Type B pancreatic cell (in vitro differentiated cells): ENCODE results near the gene GDPD5. TPM values are rescaled to one million over a fixed set of nuclear protein-coding genes. Genes with fewer than 3 reads are reported as not detected.

Source experiments
- DNase-seq: peaks from one replicate; pipeline ENCODE4 v3.0.0; 2021; ENCODE audit warnings: mixed read lengths; ENCODE audit not compliant: unreplicated experiment; ENCODE audit errors: extremely low spot score
- H3K27ac Mint-ChIP-seq: 2 replicates; pipeline ENCODE4 v1.8.0; 2021; ENCODE audit warnings: mild to moderate bottlenecking, mixed read lengths
- H3K27me3 Mint-ChIP-seq: 2 replicates; pipeline ENCODE4 v1.8.0; 2021; ENCODE audit warnings: mixed read lengths
- H3K36me3 Mint-ChIP-seq: 2 replicates; pipeline ENCODE4 v1.8.0; 2021; ENCODE audit warnings: mixed read lengths
- H3K4me1 Mint-ChIP-seq: one replicate; pipeline ENCODE4 v1.8.0; 2021; ENCODE audit warnings: mixed read lengths; ENCODE audit not compliant: unreplicated experiment
- H3K4me3 Mint-ChIP-seq: 2 replicates; pipeline ENCODE4 v1.8.0; 2021; ENCODE audit warnings: mild to moderate bottlenecking, mixed read lengths
- H3K9me3 Mint-ChIP-seq: 2 replicates; pipeline ENCODE4 v1.8.0; 2021; ENCODE audit warnings: mixed read lengths
- total RNA-seq: library from RNA; stranded (reverse); gene quantifications from 2 replicates; pipeline ENCODE4 v1.2.1, GENCODE V29; 2021; ENCODE audit warnings: low replicate concordance
- TF ChIP-seq, protein P1 (sequence below): fragments of 200-600 bp; sonication (generic); conservative IDR thresholded peaks from 2 replicates; pipeline ENCODE4 v1.5.0; 2021; ENCODE audit warnings: antibody characterized with exemption, mild to moderate bottlenecking

The GDPD5 gene
- total RNA-seq, 1 donor from 2014 or later = 11.3 TPM

DNA sequence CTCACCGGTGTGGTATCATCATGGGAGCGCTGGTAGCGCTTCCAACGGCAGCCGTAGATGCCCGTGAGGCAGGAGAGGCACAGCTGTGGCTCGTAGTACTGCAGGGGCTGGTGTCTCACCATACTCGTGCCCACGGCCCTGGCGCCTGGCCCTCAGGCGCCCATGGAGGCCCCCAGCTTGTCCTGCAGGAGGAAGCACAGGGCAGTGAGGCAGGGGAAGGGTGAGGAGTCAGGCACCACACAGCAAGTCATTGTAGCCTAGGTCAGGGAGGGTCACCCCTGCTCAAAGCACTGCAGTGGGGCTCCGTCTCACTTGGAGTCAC is 48.2 kb downstream of the GDPD5 start:
- H3K9me3 Mint-ChIP-seq = no peaks in the 10 kb centered on the region
- H3K36me3 Mint-ChIP-seq = no peaks in the 10 kb centered on the region
- DNase-seq = peak; percentile 64
- peaks cover 39% of the 10 kb centered on the region for H3K4me1 Mint-ChIP-seq
- H3K27me3 Mint-ChIP-seq = no peaks in the 10 kb centered on the region
- H3K4me3 Mint-ChIP-seq = no peak overlapping the region
- no peak overlapping the region for H3K27ac Mint-ChIP-seq
- TF ChIP-seq, protein P1, sequence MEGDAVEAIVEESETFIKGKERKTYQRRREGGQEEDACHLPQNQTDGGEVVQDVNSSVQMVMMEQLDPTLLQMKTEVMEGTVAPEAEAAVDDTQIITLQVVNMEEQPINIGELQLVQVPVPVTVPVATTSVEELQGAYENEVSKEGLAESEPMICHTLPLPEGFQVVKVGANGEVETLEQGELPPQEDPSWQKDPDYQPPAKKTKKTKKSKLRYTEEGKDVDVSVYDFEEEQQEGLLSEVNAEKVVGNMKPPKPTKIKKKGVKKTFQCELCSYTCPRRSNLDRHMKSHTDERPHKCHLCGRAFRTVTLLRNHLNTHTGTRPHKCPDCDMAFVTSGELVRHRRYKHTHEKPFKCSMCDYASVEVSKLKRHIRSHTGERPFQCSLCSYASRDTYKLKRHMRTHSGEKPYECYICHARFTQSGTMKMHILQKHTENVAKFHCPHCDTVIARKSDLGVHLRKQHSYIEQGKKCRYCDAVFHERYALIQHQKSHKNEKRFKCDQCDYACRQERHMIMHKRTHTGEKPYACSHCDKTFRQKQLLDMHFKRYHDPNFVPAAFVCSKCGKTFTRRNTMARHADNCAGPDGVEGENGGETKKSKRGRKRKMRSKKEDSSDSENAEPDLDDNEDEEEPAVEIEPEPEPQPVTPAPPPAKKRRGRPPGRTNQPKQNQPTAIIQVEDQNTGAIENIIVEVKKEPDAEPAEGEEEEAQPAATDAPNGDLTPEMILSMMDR = no peak

DNA sequence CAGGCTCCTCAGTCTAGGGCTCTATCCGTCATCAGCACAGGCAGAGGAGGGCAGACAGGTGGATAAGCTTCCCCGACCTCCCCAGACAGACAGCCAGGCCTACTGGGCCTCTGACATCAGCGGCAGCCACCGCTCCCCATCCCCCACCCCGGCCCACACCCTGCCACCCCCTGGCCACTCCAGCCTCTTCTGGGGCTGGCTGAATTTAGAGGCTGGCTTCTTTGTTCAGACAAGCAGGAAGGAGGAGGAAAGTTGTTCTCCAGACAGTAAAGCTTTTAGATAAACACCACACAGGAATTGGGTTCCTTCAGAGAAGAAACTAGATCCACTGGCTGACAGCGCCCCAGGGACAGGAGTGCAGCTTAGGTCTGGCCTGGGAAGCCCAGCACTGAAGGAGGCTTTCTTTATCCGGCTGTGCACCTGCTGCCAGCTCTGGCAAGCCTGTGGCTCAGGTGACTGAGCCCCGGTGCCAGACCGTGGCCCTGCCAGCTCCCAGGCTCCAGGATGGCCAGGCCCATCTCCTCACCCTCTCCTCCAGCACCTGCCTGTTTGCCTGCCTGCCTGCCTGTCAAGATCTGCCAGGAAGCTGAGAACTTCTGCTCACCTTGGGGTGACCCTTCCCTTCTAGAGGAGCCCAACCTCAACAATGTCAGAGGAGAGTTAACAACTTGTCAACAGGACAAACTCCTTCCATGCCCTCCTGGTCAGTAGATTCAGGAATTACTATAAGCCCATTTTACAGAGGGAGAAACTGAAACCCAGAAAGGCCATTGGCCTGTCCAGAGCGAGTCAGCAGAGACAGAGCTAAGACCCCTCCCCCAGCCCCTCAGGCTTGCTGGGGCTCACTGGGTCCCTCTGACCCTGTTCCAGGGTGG is 48.8 kb downstream of the GDPD5 start:
- Mint-ChIP-seq H3K27ac (no peak overlapping the region), H3K27me3 (no peaks in the 10 kb centered on the region), H3K4me3 (no peak overlapping the region), H3K9me3 (no peaks in the 10 kb centered on the region), H3K4me1 (peaks cover 42% of the 10 kb centered on the region), H3K36me3 (no peaks in the 10 kb centered on the region)
- TF ChIP-seq, protein P1 = no peak
- no peak for DNase-seq

DNA sequence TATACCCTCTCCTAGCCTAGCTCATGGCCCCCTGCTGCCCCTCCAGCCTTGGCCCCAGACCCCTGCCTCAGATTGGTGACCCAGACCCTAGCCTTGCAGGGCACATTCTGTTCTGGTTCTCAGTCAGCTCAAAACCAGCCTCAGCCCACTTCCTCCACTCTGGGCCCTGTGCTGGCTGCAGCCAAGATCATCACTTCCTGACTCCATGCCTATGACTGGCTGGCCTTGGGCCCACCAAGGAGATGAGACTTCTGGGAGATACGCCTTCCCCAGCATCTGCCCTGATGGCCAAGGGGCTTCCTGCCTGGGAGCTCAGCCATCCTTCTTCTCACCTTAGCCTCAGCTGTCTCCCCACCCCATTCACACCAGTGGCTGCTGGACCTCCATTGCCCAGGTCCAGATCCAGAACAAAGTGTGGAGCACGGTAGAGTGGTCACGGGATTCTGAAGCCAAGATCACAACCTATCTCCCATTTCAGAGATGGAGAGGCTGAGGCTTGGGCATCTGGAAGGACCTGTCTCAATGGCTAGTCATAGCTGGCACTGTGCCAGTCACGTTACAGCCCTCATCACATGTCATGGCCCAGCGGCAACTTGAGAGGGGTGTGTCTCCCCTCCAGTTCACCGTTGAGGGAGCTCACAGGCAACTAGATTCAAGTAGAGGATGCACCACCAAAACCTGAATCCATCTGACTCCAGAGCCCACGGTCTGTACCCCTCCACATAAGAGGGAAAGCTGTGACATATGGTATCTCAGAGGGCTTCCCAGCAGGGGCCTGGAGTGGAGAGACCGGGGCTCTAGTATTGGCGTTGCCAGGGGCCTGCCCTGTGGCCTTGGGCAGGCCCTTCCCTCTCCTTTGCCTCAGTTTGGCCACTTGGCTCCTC is 49.7 kb downstream of the GDPD5 start:
- TF ChIP-seq, protein P1 = no peak
- Mint-ChIP-seq H3K9me3 (no peaks in the 10 kb centered on the region), H3K27ac (peak overlapping the region; percentile 56), H3K4me1 (peaks cover 50% of the 10 kb centered on the region), H3K36me3 (no peaks in the 10 kb centered on the region), H3K4me3 (no peak overlapping the region), H3K27me3 (no peaks in the 10 kb centered on the region)
- DNase-seq = peak; percentile 65

DNA sequence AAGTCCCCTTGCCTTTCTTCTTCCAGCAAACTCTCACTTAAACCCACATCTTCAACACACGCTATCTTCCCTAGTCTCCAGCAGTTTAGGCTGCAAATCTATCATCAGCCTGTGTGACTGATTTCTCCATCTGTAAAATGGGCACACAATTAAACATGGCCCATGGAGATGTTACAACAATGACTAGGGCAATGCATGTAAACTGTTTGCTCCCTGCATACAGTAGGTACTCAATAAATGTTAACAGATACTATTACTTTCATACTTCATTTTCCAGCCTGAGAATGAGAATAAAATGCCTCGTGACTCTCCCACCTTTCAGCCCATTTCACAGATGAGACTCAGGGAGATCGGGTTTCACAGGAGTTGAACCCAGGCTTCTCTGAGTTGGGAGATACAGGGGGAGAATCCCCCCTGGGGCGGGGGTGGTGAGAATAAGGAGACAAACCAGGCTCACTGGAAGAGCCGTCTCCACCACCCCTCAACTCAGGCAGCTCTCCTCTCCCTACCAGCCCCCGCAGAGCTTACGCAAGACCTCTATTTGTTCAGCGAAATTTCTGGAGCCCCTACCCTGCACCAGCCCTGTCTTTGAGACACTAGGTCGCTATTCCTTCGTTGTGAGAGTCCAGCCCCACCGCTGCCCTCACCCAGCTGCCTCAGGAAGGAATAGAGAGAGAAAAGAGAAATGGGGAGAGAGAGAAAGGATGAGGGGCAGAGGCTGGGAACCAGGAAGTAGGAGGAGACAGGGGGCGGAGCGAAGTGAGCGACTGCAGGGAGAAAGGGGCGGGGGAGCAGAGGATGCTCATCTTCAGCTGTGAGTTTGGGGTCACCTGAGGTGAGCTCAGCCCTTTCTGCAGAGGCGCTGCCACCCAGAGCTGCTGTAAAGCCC is 50.6 kb downstream of the GDPD5 start:
- TF ChIP-seq, protein P1 = no peak
- H3K27ac Mint-ChIP-seq = peak overlapping the region; percentile 56
- peaks cover 53% of the 10 kb centered on the region for H3K4me1 Mint-ChIP-seq
- H3K4me3 Mint-ChIP-seq = peak overlapping the region; percentile 77
- peak; percentile 70 for DNase-seq
- no peaks in the 10 kb centered on the region for H3K36me3 Mint-ChIP-seq
- no peaks in the 10 kb centered on the region for H3K27me3 Mint-ChIP-seq
- H3K9me3 Mint-ChIP-seq = no peaks in the 10 kb centered on the region

DNA sequence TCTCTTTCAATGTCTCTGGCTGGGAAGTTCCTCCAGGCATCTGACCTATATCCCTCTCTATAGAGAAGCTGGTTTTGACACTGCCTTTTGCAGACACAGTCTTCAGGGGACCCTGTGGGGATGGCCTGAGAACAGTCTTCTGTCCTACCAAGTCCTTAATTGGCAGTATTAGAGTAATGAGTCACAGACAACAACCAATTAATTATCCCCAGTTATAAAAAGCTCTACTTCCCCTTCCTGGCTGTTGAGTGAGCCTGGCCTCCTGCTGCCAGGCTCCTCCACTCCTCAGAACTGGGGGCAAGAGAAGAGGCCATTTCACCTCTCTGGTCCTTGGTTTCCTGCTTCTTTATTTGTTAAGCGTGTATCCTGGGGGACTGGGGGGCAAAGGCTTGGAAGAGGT is 51.5 kb downstream of the GDPD5 start:
- TF ChIP-seq, protein P1 = no peak
- Mint-ChIP-seq H3K36me3 (no peaks in the 10 kb centered on the region), H3K27ac (no peak overlapping the region), H3K4me3 (no peak overlapping the region), H3K9me3 (no peaks in the 10 kb centered on the region), H3K27me3 (no peaks in the 10 kb centered on the region), H3K4me1 (peaks cover 58% of the 10 kb centered on the region)
- no peak for DNase-seq
